Smooth muscle cell (in vitro differentiated cells): Measurements from ENCODE around the gene MACROH2A1. TPM values are rescaled to one million over a fixed set of nuclear protein-coding genes. Genes with fewer than 3 reads are reported as not detected.

Experiments used
- DNase-seq: peaks from one replicate; lab custom pipeline; 2025; ENCODE audit not compliant: unreplicated experiment; lab: John Stamatoyannopoulos, UW
- H2AFZ ChIP-seq: fragments of 200-600 bp; sonication (generic); 2 replicates; pipeline ENCODE4 v1.6.0; 2016; ENCODE audit warnings: antibody characterized with exemption, low read depth, mild to moderate bottlenecking
- H3F3A ChIP-seq: fragments of 200-600 bp; sonication (generic); 2 replicates; pipeline ENCODE4 v1.6.0; 2017; ENCODE audit warnings: antibody characterized with exemption, low read depth
- H3K27ac ChIP-seq: fragments of 200-600 bp; sonication (generic); 2 replicates; pipeline ENCODE4 v1.5.1; 2016; ENCODE audit warnings: low read depth, mild to moderate bottlenecking
- H3K27me3 ChIP-seq: fragments of 200-600 bp; sonication (generic); 2 replicates; pipeline ENCODE4 v1.6.1; 2016; ENCODE audit warnings: low read depth, mild to moderate bottlenecking
- H3K36me3 ChIP-seq: fragments of 200-600 bp; sonication (generic); 2 replicates; pipeline ENCODE4 v1.5.1; 2016; ENCODE audit warnings: low read depth
- H3K4me1 ChIP-seq: fragments of 200-600 bp; sonication (generic); 2 replicates; pipeline ENCODE4 v1.5.1; 2016; ENCODE audit warnings: low read depth
- H3K4me2 ChIP-seq: fragments of 200-600 bp; sonication (generic); 2 replicates; pipeline ENCODE4 v1.6.0; 2016; ENCODE audit warnings: mild to moderate bottlenecking
- H3K4me3 ChIP-seq: fragments of 200-600 bp; sonication (generic); 2 replicates; pipeline ENCODE4 v1.5.1; 2016; ENCODE audit warnings: mild to moderate bottlenecking
- H3K79me2 ChIP-seq: fragments of 200-600 bp; sonication (generic); 2 replicates; pipeline ENCODE4 v1.6.0; 2016; ENCODE audit warnings: low read depth, mild to moderate bottlenecking
- H3K9ac ChIP-seq: fragments of 200-600 bp; sonication (generic); 2 replicates; pipeline ENCODE4 v1.6.0; 2016; ENCODE audit warnings: low read depth
- H3K9me3 ChIP-seq: fragments of 200-600 bp; sonication (generic); replicated peaks from 2 replicates; pipeline ENCODE4 v1.5.1; 2016; ENCODE audit warnings: low read depth
- H4K20me1 ChIP-seq: fragments of 200-600 bp; sonication (generic); 2 replicates; pipeline ENCODE4 v1.6.0; 2016; ENCODE audit warnings: low read depth
- WGBS: methylation state at CpG from one replicate; pipeline ENCODE4 v1.1.7; 2016; ENCODE audit warnings: low lambda C conversion rate; 5-methylcytosine and 5-hydroxymethylcytosine counted together
- polyA plus RNA-seq: library from polyadenylated mRNA; unstranded; fragments of >200 nt; fragmentation: Nextera tagmentation; extraction: Ambion mirVana; gene quantifications from 2 replicates; pipeline ENCODE4 v1.2.1, GENCODE V29; 2016
- total RNA-seq: library from RNA; depleted of rRNA; stranded (reverse); fragments of >200 nt; gene quantifications from 2 replicates; pipeline ENCODE4 v1.2.3, GENCODE V29; 2014
- TF ChIP-seq, protein P1 (sequence below): fragments of 200-600 bp; sonication (generic); IDR thresholded peaks from 2 replicates; pipeline ENCODE4 v1.5.1; 2017; ENCODE audit warnings: borderline replicate concordance, mild to moderate bottlenecking, antibody characterized with exemption; ENCODE audit not compliant: insufficient read depth, poor library complexity, severe bottlenecking

Gene MACROH2A1
- total and polyA plus RNA-seq, 2 experiments from 2014 or later = 309 to 371 TPM

DNA sequence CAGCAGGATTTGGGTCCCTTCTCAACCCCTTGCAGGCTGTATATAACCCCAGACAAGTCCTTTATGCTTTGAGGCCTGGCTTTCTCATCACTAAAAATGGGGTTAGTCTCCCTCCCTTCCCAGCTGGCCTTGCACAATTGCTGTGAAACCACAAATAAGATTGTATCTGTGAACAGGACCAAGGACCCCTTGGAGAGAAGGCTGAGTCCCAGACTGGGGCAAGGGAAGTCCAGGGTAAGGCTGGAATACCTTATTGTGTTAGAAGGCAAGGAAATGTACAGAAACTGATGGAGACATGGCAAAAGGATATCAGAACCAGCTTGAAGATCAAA, 11.4 kb downstream of the MACROH2A1 start:
- DNase-seq = no peak
- Histone ChIP-seq H3K4me2 (peak overlapping the region; percentile 24), H2AFZ (no peak overlapping the region), H3K36me3 (peaks cover 7% of the 10 kb centered on the region), H3K9ac (no peak overlapping the region), H3K4me3 (no peak overlapping the region), H3K27ac (peak overlapping the region; percentile 89), H3K27me3 (no peaks in the 10 kb centered on the region), H3K79me2 (peaks cover 75% of the 10 kb centered on the region), H3K4me1 (peaks cover 22% of the 10 kb centered on the region), H4K20me1 (peaks cover 38% of the 10 kb centered on the region), H3K9me3 (no peaks in the 10 kb centered on the region), H3F3A (peaks cover 43% of the 10 kb centered on the region)
- TF ChIP-seq, protein P1, sequence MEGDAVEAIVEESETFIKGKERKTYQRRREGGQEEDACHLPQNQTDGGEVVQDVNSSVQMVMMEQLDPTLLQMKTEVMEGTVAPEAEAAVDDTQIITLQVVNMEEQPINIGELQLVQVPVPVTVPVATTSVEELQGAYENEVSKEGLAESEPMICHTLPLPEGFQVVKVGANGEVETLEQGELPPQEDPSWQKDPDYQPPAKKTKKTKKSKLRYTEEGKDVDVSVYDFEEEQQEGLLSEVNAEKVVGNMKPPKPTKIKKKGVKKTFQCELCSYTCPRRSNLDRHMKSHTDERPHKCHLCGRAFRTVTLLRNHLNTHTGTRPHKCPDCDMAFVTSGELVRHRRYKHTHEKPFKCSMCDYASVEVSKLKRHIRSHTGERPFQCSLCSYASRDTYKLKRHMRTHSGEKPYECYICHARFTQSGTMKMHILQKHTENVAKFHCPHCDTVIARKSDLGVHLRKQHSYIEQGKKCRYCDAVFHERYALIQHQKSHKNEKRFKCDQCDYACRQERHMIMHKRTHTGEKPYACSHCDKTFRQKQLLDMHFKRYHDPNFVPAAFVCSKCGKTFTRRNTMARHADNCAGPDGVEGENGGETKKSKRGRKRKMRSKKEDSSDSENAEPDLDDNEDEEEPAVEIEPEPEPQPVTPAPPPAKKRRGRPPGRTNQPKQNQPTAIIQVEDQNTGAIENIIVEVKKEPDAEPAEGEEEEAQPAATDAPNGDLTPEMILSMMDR = no peak

DNA sequence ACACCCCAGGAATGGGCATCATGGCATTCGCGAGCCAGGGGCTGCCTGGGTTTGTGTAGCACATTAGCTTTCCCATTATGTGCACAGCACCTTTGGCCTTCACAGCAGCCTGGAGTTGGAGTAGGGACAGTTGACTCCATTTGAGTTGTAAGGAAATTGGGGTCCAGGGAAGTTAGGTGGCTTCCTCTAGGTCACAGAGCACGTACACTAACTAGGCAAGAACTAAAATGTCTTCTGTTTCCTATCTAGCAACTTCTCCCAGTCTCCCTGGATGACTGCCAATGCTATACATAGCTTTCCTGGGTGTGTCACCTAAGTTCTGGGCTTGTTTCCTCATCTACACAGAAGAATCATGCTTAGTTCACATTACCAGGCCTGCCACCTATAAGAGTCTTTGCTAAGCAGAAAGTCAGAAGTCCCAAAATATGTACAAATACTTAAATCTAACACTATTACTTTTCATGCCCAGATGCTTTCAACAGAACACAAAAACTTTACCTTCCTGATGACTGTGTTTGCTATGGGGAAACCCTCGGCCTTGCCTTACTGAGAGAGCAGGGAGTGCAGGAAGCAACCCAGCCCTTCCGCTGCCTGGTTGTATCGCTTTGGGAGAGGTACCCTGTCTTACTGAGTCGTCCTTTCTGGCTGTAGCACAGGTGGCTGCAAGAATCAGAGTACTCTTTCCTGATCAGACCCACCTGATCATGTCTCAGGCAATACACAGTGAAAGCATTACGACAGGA, 12.0 kb downstream of the MACROH2A1 start:
- H3F3A ChIP-seq = peaks cover 41% of the 10 kb centered on the region
- TF ChIP-seq, protein P1 = no peak
- H3K9ac ChIP-seq = no peak overlapping the region
- WGBS = 83% methylated on average over 8 of the region's 8 CpGs
- no peaks in the 10 kb centered on the region for H3K27me3 ChIP-seq
- peaks cover 7% of the 10 kb centered on the region for H3K36me3 ChIP-seq
- no peak overlapping the region for H3K4me3 ChIP-seq
- H3K9me3 ChIP-seq = no peaks in the 10 kb centered on the region
- no peak overlapping the region for H2AFZ ChIP-seq
- peaks cover 33% of the 10 kb centered on the region for H4K20me1 ChIP-seq
- H3K27ac ChIP-seq = peak overlapping the region; percentile 89
- no peak for DNase-seq
- H3K79me2 ChIP-seq = peaks cover 74% of the 10 kb centered on the region
- peaks cover 17% of the 10 kb centered on the region for H3K4me1 ChIP-seq
- peak overlapping the region; percentile 24 for H3K4me2 ChIP-seq

DNA sequence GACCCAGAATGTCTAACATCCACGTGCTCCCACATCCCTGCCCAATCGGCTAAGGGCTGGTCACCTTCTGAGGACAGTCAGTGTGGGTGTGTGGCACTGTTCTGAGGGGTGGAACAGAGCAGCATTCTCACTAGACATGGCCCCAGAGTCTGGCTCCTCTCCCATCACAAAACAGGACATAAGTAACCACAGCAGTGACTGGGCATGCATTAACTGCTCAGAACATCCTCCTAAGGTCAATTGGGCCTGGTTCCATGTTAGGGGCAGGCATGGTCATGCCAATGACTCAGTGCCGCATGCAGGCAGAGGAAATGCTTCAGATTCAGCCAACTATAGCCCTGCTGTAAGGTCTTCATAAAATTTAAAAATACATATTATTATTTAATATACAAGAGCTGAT, 12.9 kb downstream of the MACROH2A1 start:
- TF ChIP-seq, protein P1 = no peak
- Histone ChIP-seq H3K4me1 (peaks cover 7% of the 10 kb centered on the region), H3K36me3 (peaks cover 7% of the 10 kb centered on the region), H3K27ac (peak overlapping the region; percentile 89), H3K4me2 (peak overlapping the region; percentile 24), H3K79me2 (peaks cover 84% of the 10 kb centered on the region), H3K9me3 (no peaks in the 10 kb centered on the region), H3K9ac (no peak overlapping the region), H3F3A (peaks cover 36% of the 10 kb centered on the region), H3K4me3 (no peak overlapping the region), H3K27me3 (no peaks in the 10 kb centered on the region), H2AFZ (no peak overlapping the region), H4K20me1 (peaks cover 23% of the 10 kb centered on the region)
- DNase-seq = no peak
- 97% methylated on average over 3 of the region's 3 CpGs for WGBS

DNA sequence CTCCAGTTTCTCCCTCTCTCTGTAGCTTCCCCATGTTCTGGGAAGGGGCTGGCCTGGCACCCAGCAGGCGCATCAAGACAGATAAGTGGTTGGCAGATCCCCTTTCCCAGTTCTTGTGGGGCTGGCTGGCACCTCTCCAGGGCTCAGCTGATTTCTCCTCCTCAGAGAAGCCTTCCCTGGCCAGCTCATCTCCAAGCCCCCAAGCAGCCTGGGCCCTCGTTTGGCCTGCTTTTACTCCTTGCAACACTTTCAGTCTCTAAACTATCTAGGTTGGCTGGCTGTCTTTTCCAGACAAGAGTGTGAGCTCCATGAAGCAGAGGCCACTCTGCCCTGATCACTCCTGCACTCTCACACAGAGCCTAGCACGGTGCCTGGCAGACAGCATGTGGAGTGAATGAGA, 13.5 kb downstream of the MACROH2A1 start:
- TF ChIP-seq, protein P1 = no peak
- Histone ChIP-seq H3K4me1 (peaks cover 2% of the 10 kb centered on the region), H3K4me2 (no peak overlapping the region), H3K9ac (no peak overlapping the region), H3K27ac (peak overlapping the region; percentile 89), H4K20me1 (peaks cover 18% of the 10 kb centered on the region), H3K36me3 (peaks cover 7% of the 10 kb centered on the region), H3K4me3 (no peak overlapping the region), H3K9me3 (no peaks in the 10 kb centered on the region), H2AFZ (no peak overlapping the region), H3K27me3 (no peaks in the 10 kb centered on the region), H3K79me2 (peaks cover 86% of the 10 kb centered on the region), H3F3A (peaks cover 36% of the 10 kb centered on the region)
- no peak for DNase-seq
- 68% methylated on average over 3 of the region's 3 CpGs for WGBS
